Glomerular endothelial cell (primary cell): ENCODE measurements around the gene ACTL7B. TPM values are rescaled to one million over a fixed set of nuclear protein-coding genes. Genes with fewer than 3 reads are reported as not detected.
"Not testable (repeated sequence)": the region's sequence is repeated elsewhere in the genome, so short reads cannot be mapped to it uniquely, and the experiment has no call there.

Experiments used
- DNase-seq: peaks from one replicate; pipeline ENCODE4 v3.0.0-alpha.2; 2011; ENCODE audit warnings: low read depth, low spot score; ENCODE audit errors: extremely low read depth
- total RNA-seq: library from RNA; depleted of rRNA; stranded (reverse); fragments of >200 nt; gene quantifications from 2 replicates; pipeline ENCODE4 v1.2.3, GENCODE V29; 2015

Gene ACTL7B
- total RNA-seq, 1 donor from 2014 or later, result not detected

GRCh38 chr9:108845507-108845906 is 10.3 kb downstream of the ACTL7B start:
- DNase-seq, result no peak

DNA sequence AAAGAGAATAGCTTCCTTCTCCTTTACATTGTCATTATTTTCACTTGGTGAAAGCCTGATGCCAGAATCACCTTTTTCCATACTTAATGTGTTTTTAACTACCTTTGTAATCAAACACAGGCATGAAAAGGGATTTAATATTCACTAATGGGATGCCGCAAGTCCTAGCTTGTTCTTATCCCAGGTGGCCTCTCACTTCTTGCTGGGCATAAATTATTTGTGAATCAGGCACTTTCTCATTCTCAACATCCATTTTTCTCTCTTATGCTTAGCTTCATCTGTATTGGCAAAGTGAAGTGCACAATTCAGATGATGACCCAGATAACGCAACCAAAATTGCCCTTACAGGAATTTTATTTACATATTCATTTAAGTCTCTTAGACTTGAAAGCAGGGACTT is 10.9 kb downstream of the ACTL7B start:
- DNase-seq, result no peak

- DNase-seq, result no peak
Observed at GRCh38 chr9:108844391-108844790, 11.4 kb downstream of the ACTL7B start.

- peak; percentile 72 for DNase-seq
Observed at GRCh38 chr9:108842610-108843295, 13.0 kb downstream of the ACTL7B start.

GRCh38 chr9:108839561-108839960 is 16.2 kb downstream of the ACTL7B start:
- not testable (repeated sequence) for DNase-seq

DNA sequence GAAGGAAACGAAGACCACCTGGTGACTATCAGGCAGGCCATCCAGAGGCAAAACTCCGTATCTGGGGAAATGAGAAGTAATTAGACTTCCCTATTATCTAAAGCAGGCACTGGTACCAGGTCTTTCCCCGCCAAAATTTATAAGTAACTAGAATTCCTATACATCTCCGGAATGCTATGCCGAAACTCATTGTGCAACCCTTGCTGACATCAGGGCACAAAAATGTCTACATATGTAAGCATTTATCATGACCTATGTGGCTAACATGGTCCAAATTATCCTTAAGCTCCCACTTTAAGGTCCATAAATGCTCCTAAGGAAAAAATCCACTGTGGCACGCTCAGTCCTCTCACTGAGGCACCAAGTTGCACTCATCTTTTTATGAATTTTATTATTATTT is 17.8 kb downstream of the ACTL7B start:
- DNase-seq, result no peak

DNA sequence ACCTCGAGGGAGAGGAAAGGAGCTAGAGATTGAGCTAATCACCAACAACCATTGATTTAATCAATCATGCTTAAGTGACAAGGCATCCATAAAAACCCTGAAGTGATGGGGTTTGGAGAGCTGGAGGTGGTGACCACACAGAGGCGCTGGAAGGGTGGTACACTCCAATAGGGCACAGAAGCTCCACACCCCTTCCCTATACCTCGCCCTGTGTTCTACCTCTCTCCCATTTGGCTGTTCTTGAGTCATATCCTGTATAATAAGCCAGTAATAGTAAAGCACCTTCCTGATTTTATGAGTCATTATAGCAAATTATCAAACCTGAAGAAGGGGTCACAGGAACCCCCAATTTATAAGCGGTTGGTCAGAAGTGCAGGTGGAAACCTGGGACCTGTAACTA is 18.3 kb downstream of the ACTL7B start:
- DNase-seq, result no peak

DNA sequence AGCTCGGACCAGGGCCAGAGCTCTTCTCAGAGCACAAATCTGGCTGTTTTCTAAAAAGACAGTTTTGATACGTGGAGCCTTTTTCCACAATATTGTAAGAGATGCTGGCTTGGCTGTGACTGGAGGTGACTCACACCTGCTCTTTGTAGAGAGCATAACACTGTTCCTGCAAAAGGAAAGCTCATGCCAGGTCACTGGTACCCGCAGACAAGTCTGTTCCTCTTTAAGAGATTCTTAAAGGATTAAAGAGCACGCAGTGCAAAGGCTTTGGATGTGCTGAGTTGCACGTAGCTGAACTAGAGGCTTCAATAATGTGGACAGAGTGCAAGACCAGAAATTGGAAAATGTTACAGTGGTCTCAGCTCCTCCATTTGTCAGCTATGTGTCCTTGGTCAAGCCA is 19.0 kb downstream of the ACTL7B start:
- DNase-seq, result no peak

- DNase-seq, result no peak
Observed at GRCh38 chr9:108836319-108836718, 19.5 kb downstream of the ACTL7B start.

DNA sequence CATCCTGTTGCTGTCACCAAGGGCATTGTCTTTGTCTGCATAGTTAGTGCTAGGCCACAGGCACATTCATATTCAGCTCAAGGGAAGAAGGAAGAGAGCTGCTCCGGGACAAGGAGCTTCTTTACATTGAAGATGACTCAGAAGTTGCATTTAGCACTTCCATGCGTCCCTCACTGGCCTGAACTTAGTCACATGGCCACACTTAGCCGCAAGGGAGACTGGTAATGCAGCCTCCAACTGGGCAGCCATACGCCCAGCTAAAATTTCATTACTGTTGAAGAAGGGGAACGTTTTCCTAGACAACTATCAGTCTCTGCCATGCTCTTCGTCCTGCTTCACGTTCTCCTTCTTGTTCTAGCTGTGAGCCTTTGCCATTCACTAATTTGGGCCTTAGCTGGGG is 20.0 kb downstream of the ACTL7B start:
- DNase-seq, result no peak

DNA sequence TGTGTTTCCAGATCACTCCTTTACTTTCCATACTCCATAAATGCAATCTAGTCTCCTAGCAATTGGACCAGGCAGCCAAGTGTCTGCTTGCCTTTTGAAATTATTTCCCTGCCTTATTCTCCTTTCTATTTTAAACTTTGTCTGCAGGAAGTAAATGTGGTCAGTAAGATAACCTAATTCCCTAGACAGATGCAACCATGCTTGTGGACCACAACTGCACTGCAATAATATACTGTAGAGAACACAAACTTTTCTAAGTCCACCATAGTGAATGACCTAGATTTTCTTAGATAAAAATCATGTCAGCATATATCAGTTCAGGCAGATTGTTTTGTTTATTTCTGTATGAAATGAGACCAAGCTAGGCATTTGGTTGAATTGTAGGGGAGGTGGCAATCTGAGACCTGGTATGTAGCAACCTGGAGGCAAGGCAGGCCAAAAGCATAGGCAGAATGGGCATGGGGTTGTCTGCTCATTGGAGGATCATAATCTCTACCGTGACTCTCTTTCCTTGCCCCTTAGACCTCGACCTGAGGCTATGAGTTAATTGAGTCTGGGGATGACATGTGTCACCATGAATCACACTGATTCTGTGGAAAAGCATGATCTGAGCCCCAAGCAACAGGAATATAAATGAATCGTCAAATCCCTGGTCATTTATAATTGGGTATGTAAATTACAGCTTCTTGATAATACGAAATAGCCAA is 20.7 kb downstream of the ACTL7B start:
- DNase-seq, result no peak

DNA sequence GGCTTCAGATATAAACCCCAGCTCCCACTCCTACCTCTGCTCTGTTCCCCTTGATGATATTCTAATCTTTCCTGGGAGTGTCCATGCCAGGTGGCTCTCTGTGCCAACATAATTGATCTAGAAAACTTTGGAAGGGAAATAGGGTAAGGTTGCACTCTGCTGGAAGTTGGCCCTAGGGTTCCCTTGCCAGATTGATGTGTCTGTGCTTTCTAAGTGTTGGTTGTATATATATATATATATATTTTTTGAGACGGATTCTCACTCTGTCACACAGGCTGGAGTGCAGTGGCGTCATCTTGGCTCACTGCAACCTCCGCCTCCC is 23.6 kb downstream of the ACTL7B start:
- DNase-seq, result no peak

DNA sequence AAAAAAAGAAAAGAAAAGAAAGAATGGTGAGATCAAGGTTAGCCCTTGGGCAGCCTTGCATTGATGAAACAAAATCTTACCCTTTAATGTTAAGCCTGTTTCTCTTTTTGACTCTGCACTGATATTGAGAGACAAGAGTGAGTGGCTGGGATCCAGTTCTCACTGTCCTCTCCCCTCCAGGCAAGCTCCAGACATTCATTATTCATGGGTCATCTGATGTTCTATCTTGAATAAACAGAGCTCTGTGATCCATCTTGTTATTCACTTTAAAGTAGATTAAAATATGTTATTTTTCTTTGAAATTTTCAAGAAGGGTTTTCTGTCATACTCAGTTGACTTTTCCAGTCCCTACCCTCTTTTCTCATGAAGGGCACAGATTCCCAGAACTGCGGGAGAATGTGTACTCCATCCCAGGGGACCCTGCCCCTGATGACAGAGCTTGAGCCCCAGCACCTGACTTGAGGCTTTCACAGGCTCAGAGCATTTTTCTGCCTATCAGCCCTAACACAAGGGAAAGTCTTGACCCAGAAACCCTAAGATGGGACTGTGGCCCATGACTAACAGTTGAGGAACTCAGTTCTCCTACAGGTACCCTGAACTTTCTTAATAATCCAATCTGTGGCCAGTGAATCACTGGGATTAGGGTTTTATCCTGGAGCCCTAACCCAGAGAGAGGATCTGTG is 24.1 kb downstream of the ACTL7B start:
- no peak for DNase-seq

- no peak for DNase-seq
Observed at GRCh38 chr9:108830272-108830671, 25.5 kb downstream of the ACTL7B start.

GRCh38 chr9:108823829-108824228 is 32.0 kb downstream of the ACTL7B start:
- no peak for DNase-seq

- DNase-seq, result no peak
Observed at GRCh38 chr9:108816037-108816436, 39.7 kb downstream of the ACTL7B start.

DNA sequence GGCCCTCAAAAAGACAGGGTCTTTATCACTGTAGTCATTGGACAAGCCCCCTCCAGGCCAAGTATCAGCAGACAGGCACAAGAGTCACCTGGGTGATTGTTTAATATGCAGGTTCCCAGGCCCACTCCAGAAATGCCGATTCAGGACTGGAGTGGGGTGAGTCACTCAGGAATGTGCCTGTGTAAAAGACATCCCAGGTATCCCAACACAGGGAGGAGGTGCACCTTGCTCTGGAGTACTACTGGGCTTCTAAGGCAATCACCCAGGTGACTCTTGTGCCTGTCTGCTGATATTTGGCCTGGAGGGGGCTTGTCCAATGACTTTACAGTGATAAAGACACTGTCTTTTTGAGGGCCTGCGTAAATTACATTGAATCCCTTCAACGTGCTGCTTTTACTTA is 40.6 kb downstream of the ACTL7B start:
- DNase-seq, result no peak

- peak; percentile 20 for DNase-seq
Observed at GRCh38 chr9:108813951-108814601, 41.7 kb downstream of the ACTL7B start.

DNA sequence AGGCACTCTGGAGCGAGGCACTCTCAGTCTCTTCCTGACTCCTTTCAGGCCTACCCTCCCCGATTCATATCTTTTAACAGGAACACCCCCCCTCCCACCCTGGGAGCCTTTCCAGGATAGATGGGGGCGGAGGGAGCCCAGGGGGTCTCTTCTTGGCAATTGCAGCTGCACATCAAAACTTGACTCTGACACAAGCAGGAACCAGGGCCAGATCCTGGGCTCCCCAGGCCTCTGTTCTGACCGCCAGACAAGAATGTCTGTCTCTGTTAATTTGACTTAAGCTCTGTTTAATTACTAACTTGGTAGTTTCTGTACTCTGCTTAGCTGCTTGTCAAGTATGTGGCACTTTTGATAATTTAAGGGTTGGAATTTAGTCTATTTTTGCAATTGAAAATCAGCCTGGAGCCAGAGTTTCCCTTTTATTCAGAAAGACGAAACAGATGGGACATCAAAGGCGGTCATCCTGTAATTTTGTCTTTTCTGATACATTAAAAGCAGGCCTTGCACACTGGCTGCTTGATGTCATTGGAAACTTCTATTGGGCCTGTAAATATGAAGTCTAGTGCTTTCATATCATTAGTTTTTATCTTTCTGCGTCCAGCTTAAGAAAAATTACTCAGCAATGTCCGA is 43.3 kb downstream of the ACTL7B start:
- no peak for DNase-seq

DNA sequence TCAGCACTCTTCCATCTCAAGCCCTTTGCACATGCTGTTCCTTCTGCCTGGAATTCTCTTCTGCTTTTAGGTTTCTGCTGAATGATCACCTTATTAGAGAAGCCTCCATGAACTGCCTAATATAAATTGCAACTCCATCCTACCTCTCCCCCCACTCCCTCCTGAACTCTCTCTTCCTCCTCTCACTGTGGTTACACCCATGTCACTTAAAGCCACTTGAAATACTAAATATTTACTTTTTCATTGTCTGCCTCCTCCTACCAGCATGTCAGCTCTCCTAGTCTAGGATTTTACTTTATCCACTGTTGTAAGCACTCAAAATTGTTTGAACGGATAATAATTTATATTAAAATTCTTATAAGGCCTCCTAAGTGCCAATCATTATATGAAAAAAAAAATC is 43.8 kb downstream of the ACTL7B start:
- DNase-seq, result no peak

- no peak for DNase-seq
Observed at GRCh38 chr9:108809269-108809668, 46.5 kb downstream of the ACTL7B start.
